Neural cell (in vitro differentiated cells): ENCODE measurements around the gene RPL36. TPM values are rescaled to one million over a fixed set of nuclear protein-coding genes. Genes with fewer than 3 reads are reported as not detected.
"Not testable (repeated sequence)": the region's sequence is repeated elsewhere in the genome, so short reads cannot be mapped to it uniquely, and the experiment has no call there.

ENCODE experiments used
- H2AFZ ChIP-seq: fragments of 200-600, 300-800 bp; sonication (generic), shearing (Covaris generic); 2 replicates; pipeline ENCODE4 v1.6.0; 2014; ENCODE audit warnings: low read depth, mild to moderate bottlenecking, antibody characterized with exemption, low read length, moderate library complexity
- H3F3A ChIP-seq: fragments of 200-600 bp; shearing (Covaris generic); 2 replicates; pipeline ENCODE4 v1.6.1; 2016; ENCODE audit warnings: mild to moderate bottlenecking, moderate library complexity, mixed read lengths, antibody characterized with exemption, low read length; ENCODE audit not compliant: insufficient read depth, poor library complexity, severe bottlenecking
- H3K27ac ChIP-seq: fragments of 200-600, 300-800 bp; sonication (generic), shearing (Covaris generic); 2 replicates; pipeline ENCODE4 v1.5.1; 2014; ENCODE audit warnings: mild to moderate bottlenecking, low read length, moderate library complexity
- H3K27me3 ChIP-seq: fragments of 300-800, 200-600 bp; sonication (generic), shearing (Covaris generic); 2 replicates; pipeline ENCODE4 v1.6.0; 2014; ENCODE audit warnings: mild to moderate bottlenecking, low read depth, low read length, moderate library complexity; ENCODE audit not compliant: insufficient read depth
- H3K36me3 ChIP-seq: fragments of 300-800, 200-600 bp; sonication (generic), shearing (Covaris generic); 2 replicates; pipeline ENCODE4 v1.5.1; 2014; ENCODE audit warnings: mild to moderate bottlenecking, antibody characterized with exemption, low read length, moderate library complexity; ENCODE audit not compliant: insufficient read depth
- H3K4me2 ChIP-seq: fragments of 300-800, 200-600 bp; sonication (generic), shearing (Covaris generic); 2 replicates; pipeline ENCODE4 v1.6.0; 2014; ENCODE audit warnings: mild to moderate bottlenecking, low read length
- H3K4me3 ChIP-seq: fragments of 300-800, 200-600 bp; sonication (generic), shearing (Covaris generic); 2 replicates; pipeline ENCODE4 v1.5.1; 2014; ENCODE audit warnings: mild to moderate bottlenecking, low read length, moderate library complexity
- H3K79me2 ChIP-seq: fragments of 200-600 bp; shearing (Covaris generic); replicated peaks from 2 replicates; pipeline ENCODE4 v1.6.0; 2014; ENCODE audit warnings: mild to moderate bottlenecking, low read length, moderate library complexity; ENCODE audit not compliant: insufficient read depth
- H3K9ac ChIP-seq: fragments of 300-800, 200-600 bp; sonication (generic), shearing (Covaris generic); 2 replicates; pipeline ENCODE4 v1.6.1; 2016; ENCODE audit warnings: mild to moderate bottlenecking, low read length, mixed read lengths
- H3K9me2 ChIP-seq: fragments of 200-600 bp; shearing (Covaris generic); 2 replicates; pipeline ENCODE4 v1.6.1; 2016; ENCODE audit warnings: mild to moderate bottlenecking, low read length, mixed read lengths; ENCODE audit not compliant: insufficient read depth
- H3K9me3 ChIP-seq: fragments of 200-600, 300-800 bp; sonication (generic), shearing (Covaris generic); 2 replicates; pipeline ENCODE4 v1.6.1; 2016; ENCODE audit warnings: mild to moderate bottlenecking, mixed run types, low read length, moderate library complexity, mixed read lengths
- H4K20me1 ChIP-seq: fragments of 200-600 bp; shearing (Covaris generic); 2 replicates; pipeline ENCODE4 v1.6.1; 2016; ENCODE audit warnings: mild to moderate bottlenecking, mixed run types; ENCODE audit not compliant: insufficient read depth
- CTCF ChIP-seq: fragments of 450-650 bp; IDR thresholded peaks from 2 replicates; pipeline ENCODE4 v1.5.1; 2014; ENCODE audit warnings: antibody characterized with exemption, mild to moderate bottlenecking, moderate library complexity; ENCODE audit not compliant: poor library complexity, severe bottlenecking
- EP300 ChIP-seq: fragments of 450-650 bp; conservative IDR thresholded peaks from 2 replicates; pipeline ENCODE4 v1.6.1; 2014; ENCODE audit warnings: antibody characterized with exemption, mild to moderate bottlenecking, moderate library complexity; ENCODE audit not compliant: poor library complexity, severe bottlenecking
- EZH2 ChIP-seq: fragments of 200-600, 300-800 bp; shearing (Covaris generic), sonication (generic); IDR thresholded peaks from 2 replicates; pipeline ENCODE4 v1.6.1; 2014; ENCODE audit warnings: antibody characterized with exemption, low read length, borderline replicate concordance, mild to moderate bottlenecking; ENCODE audit not compliant: insufficient read depth, poor library complexity, severe bottlenecking
- MXI1 ChIP-seq: fragments of 450-650 bp; conservative IDR thresholded peaks from 2 replicates; pipeline ENCODE4 v1.6.1; 2014; ENCODE audit warnings: antibody characterized with exemption, mild to moderate bottlenecking; ENCODE audit not compliant: poor library complexity, severe bottlenecking
- POLR2AphosphoS5 ChIP-seq: IDR thresholded peaks from 2 replicates; pipeline ENCODE4 v1.6.1; 2012
- RAD21 ChIP-seq: fragments of 450-650 bp; conservative IDR thresholded peaks from 2 replicates; pipeline ENCODE4 v1.6.1; 2014; ENCODE audit warnings: antibody characterized with exemption, mild to moderate bottlenecking, moderate library complexity
- REST ChIP-seq: IDR thresholded peaks from 2 replicates; pipeline ENCODE4 v1.6.1; 2012; ENCODE audit warnings: borderline replicate concordance
- SMC3 ChIP-seq: fragments of 450-650 bp; conservative IDR thresholded peaks from 2 replicates; pipeline ENCODE4 v1.6.1; 2014; ENCODE audit warnings: antibody characterized with exemption, mild to moderate bottlenecking, moderate library complexity; ENCODE audit not compliant: poor library complexity
- TAF1 ChIP-seq: IDR thresholded peaks from 2 replicates; pipeline ENCODE4 v1.6.1; 2012; ENCODE audit warnings: low read depth
- polyA plus RNA-seq: library from polyadenylated mRNA; depleted of rRNA; stranded (reverse); fragments of >200 nt; gene quantifications from 2 replicates; pipeline ENCODE4 v1.2.3, GENCODE V29; 2014

Gene RPL36
- polyA plus RNA-seq, 1 donor from 2014 or later: 358 TPM

GRCh38 chr19:5686647-5687359 is 3.3 kb upstream of the RPL36 start:
- Histone ChIP-seq H4K20me1 (peaks cover 4% of the 10 kb centered on the region), H3F3A (no peaks in the 10 kb centered on the region), H3K27ac (no peak overlapping the region), H3K27me3 (no peaks in the 10 kb centered on the region), H3K4me2 (no peak overlapping the region), H3K9ac (no peak overlapping the region), H3K9me3 (no peaks in the 10 kb centered on the region), H3K4me3 (peak overlapping the region; percentile 56), H3K79me2 (peaks cover 18% of the 10 kb centered on the region), H3K9me2 (no peaks in the 10 kb centered on the region), H3K36me3 (no peaks in the 10 kb centered on the region), H2AFZ (no peak overlapping the region)
- TF ChIP-seq RAD21: no peak
- no peak for TF ChIP-seq REST
- TF ChIP-seq SMC3: no peak
- peak; percentile 60 for TF ChIP-seq CTCF
- no peak for TF ChIP-seq EP300
- no peak for TF ChIP-seq MXI1
- TF ChIP-seq POLR2AphosphoS5: peak; percentile 16
- no peak for TF ChIP-seq TAF1
- TF ChIP-seq EZH2: no peak

- TF ChIP-seq POLR2AphosphoS5 (peak; percentile 5), SMC3 (no peak), RAD21 (no peak), CTCF (peak; percentile 11)
- Histone ChIP-seq H3K27ac (no peak overlapping the region), H3K9me3 (no peaks in the 10 kb centered on the region), H3F3A (no peaks in the 10 kb centered on the region), H3K9me2 (no peaks in the 10 kb centered on the region), H3K79me2 (peaks cover 20% of the 10 kb centered on the region), H2AFZ (no peak overlapping the region), H4K20me1 (peaks cover 11% of the 10 kb centered on the region), H3K4me3 (peak overlapping the region; percentile 56), H3K36me3 (no peaks in the 10 kb centered on the region), H3K4me2 (no peak overlapping the region), H3K9ac (no peak overlapping the region), H3K27me3 (no peaks in the 10 kb centered on the region)
Measured at GRCh38 chr19:5687360-5688198, 2.5 kb upstream of the RPL36 start.

- not testable (repeated sequence) for H3F3A ChIP-seq, H3K4me3 ChIP-seq, H3K9me3 ChIP-seq, H3K27ac ChIP-seq, H3K4me2 ChIP-seq, H3K9me2 ChIP-seq, H3K36me3 ChIP-seq, H3K27me3 ChIP-seq, H3K9ac ChIP-seq, H2AFZ ChIP-seq
- Histone ChIP-seq H4K20me1 (peaks cover 11% of the 10 kb centered on the region), H3K79me2 (peaks cover 15% of the 10 kb centered on the region)
Measured at GRCh38 chr19:5688262-5688881, 1.7 kb upstream of the RPL36 start.
